ENCODE data around the gene GFER.

GFER gene

DNA sequence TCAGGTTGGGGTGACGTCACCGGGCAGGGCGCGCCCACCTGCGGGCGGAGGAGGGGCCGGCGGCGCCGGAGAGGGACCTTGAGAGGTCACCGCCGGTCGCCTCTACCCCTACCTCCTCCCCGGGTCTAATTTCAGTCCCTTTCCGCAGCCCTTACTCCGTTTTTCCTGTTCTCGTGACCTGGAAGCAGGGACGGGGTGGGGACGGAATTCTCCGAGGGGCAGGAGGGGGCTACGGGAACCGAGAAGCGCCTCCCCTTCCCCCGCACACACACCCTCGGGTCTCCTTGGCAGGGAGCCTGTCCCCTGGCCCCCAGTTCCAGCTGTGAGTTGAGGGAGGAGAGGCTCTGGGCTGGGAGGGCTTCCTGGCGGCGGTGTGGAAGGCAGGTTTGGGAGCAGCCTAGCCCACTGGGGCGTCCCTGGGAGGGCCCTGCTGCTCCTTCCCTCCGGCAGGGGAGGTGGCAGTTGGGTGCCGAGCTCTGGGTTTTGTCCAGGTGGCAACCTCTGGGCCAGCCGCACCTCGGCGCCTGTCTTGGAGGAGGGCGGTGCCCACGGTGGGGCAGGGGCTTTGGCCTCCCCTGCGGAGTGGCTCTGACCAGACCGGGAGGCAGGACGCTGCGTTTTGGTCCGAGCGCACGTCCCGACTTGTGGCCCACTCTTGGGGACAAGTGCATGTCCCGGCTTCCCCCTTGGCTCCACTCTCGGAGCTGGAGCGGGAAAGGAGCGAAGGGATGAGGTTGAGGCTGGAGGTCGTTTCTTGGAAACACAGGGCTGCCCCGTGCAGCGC is 6.5 kb downstream of the GFER start:
- DNase-seq (ENCODE audit: low read depth, low spot score) = no peak

DNA sequence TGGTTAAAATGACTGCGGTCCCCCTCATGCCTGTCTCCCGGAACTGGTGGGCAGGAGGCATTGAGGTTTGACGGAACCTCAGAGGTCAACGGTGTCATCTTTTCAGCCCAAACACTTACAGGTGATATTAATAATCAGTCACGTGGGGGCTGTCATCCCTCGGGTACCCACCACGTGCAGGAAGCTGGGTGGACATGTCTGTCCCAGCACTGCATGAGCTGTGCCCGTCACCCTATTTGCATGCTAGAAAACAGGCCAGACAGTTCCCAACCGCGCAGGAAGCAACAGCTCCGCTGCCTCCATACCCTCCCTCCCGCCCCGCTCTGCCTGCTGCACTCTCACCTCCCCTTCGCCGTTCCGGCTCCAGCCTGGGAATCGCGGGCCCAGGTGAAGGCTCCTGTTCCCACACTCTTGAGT is 7.2 kb downstream of the GFER start:
- no peak for DNase-seq (ENCODE audit: low read depth, low spot score)

- DNase-seq (ENCODE audit: low read depth, low spot score) = no peak
Observed at GRCh38 chr16:1991588-1991947, 7.6 kb downstream of the GFER start.

DNA sequence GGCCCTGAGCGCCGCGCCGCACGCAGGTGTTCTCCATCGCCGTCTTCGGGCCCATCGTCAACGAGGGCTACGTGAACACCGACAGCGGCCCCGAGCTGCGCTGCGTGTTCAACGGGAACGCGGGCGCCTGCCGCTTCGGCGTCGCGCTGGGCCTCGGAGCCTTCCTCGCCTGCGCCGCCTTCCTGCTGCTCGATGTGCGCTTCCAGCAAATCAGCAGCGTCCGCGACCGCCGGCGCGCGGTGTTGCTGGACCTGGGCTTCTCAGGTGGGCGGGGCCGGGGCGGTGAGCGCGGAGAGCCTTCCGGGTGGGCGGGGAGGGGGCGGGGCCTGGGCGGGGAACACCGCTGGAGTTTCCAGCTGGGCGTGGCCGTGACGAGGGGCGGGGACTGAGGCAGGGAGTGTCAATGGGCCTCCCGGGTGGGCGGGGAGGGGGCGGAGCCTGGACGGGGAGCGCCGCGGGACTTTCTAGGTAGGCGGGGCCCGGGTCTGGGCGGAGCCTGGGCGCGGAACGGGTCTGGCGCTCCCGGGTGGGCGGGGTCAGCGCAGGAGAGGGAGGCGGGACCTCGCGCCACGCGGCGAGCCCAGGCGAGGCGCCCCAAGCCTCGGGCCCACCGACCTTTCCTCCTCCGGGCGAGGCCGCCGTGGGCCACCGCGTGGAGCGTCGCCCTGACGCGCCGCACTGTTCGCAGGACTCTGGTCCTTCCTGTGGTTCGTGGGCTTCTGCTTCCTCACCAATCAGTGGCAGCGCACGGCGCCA is 8.1 kb downstream of the GFER start:
- DNase-seq (ENCODE audit: low read depth, low spot score) = peak; percentile 96

GRCh38 chr16:1992704-1993317 is 8.8 kb downstream of the GFER start:
- DNase-seq (ENCODE audit: low read depth, low spot score) = no peak

DNA sequence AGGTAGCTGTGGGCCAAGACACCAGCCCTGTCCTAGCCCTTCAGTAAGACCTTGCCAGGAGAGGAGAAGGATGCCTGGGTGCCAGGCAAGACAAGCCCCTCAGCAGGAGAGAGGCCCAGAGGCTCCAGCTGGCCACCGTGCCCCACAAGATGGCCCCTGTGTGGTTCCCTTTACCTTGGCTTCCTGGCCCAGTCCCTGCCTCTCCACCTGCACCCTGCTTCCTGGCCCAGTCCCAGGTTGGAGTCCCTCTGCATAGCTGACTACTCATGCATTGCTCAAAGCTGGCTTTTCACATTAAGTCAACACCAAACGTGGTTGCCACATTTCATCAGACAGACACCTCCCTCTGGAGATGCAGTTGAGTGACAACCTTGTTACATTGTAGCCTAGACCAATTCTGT is 9.7 kb downstream of the GFER start:
- no peak for DNase-seq (ENCODE audit: low read depth, low spot score)

- no peak for DNase-seq (ENCODE audit: low read depth, low spot score)
Observed at GRCh38 chr16:1997494-1998359, 13.7 kb downstream of the GFER start.

DNA sequence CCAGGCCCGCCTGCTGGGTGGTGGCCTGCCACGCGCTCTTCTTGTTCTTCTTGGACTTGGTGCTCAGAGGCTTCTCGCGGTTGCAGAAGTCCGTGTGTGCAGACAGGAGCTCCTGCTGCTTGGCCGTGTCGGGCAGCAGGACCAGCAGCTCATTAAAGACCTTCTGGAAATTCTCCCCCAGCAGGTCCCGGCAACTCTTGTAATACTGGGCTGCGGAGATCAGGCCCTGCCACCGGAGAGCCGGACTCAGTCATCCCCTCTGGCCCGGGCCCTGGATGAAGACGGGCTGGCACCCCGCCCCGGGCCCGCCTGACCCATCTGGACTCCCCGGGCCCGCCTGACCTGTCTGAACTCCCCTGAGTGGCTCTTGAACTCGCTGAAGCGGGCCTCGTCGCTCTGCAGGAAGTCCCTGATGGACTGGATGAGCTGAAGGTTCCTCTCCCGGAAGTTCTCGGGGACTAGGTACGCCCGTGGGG is 14.4 kb downstream of the GFER start:
- DNase-seq (ENCODE audit: low read depth, low spot score) = no peak

DNA sequence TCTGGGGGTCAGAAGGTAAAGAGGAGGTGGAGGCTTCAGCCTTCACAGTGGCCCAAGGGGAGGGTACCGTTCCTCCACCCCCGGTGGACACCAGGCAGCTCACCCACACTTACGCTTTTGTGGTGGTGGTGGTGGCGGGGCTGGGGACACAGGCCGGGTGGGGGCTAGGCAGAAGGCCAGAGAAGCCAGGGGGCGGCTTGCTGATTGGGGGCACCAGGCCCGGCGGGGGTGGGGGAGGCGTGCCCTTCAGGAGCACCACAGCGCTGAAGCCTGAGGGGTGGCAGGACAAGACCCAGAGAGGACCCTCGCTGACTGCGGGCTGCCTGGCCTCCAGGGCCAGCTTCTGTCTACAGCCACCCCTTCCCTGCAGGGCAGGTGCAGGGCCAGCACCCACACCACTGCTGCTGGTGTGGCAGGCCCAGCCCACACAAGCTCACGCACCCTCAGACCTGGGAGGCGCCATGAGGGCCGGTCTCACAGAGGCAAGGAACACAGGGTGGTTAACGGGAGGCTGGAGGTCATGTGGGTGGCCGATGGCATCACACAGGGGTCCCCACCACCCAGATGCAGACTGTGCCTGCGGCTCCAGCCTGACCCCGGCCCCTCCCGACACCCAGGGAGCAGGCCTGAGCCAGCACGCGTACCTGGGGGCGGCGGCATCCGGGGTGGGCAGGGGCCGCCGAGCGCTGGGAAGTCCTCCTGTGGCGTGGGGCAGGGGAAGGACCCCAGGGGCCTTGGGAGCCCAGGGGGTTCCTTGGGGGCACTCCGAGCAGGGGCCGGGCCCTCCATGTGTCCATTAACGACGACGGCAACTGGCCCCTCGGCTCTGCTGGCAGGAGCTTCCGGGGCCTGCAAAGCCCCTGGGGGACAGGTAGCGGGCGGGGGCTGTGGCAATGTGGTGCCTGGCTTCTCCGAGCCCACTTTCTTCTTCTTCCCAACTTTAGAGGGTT is 15.1 kb downstream of the GFER start:
- no peak for DNase-seq (ENCODE audit: low read depth, low spot score)

DNA sequence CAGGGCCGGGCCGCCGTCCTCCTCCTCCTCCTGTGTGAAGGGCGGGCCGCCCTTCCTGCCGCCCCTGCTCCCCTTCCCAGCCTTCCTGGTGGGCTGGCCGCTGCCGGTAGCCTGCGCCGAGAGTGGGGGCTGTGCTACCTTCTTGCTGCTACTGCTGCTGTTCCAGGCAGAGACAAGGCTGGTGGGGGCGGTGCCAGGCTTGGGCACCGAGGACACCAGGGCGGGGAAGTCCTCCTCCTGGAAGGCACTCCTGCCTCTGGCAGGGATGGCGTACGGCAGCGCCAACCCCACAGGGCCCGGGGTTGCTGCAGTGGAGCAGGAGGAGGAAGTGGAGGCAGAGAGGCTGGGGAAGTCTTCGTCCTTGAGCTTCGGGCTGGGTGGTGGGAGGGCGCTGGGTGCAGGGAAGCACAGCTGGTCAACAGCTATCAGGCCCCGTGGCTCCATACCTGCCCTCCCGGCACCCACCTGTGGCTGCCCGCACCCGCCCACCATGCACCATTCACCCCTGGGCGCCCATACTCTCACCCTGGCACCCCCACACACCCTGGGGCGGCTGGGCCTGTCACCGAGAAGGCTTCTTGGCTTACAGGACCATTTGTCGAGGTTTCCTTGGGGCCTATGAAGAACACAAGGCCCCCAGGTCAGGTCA is 16.0 kb downstream of the GFER start:
- DNase-seq (ENCODE audit: low read depth, low spot score) = no peak

DNA sequence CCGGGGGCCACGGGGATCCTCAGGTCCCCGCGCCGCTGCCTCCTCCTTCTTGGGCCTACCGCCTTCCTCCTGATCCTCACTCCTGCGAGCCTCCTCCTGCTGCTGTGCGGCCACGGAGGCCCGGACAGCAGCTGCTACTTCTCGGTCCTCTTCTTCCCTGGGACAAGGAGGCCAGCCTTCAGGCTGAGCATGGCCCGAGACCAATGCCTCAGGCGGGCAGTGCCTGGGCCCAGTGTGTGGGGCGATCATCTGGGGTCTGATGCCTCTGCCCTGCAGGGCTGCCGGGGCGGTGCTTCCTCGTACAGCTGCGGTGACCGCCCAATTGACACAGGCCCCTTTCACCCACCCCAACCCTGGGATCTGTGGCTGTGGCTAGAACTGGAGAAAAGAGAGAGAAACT is 17.0 kb downstream of the GFER start:
- no peak for DNase-seq (ENCODE audit: low read depth, low spot score)

DNA sequence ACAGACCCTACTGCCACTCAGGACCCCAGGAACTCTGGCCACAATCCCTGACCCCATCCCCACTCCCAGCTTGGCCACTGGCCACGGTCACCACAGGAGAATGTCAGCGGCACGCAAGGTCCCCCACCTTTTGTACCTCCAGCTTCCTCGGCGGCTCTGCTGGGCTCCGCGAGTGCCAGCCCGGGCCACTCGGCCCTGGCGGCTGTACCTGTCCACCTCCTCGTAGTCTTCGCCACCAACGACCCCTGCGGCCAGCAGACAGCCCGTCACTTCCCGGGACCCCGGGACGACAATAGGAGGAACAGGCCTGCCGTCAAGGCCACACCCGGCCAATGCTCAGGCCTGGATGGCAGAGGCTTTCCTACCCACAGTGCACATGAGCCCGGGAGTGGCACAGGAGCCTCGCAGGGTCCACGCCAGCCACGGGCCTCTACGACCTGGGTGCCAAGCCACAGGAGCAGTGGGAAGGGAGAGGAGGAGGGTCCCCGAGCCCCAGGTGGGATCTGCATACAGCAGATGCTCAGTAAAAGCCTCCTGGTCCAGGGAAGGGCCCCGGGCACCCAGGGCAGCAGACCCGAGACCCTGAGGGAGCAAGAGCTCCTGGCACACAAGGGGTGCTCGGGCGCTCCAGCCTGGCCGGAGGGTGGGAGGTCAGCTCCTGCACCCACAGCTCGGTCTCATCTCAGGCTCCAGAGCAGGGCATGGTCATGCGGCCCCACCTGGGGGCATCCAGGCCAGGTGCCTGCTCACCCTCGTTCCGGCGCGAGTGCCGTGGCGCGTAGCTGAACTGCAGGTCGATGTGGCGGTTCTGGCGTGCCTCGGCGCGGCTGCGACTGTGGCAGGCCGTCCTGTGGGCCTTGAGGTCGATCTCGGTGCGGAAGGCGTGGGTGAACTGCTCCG is 17.7 kb downstream of the GFER start:
- no peak for DNase-seq (ENCODE audit: low read depth, low spot score)

DNA sequence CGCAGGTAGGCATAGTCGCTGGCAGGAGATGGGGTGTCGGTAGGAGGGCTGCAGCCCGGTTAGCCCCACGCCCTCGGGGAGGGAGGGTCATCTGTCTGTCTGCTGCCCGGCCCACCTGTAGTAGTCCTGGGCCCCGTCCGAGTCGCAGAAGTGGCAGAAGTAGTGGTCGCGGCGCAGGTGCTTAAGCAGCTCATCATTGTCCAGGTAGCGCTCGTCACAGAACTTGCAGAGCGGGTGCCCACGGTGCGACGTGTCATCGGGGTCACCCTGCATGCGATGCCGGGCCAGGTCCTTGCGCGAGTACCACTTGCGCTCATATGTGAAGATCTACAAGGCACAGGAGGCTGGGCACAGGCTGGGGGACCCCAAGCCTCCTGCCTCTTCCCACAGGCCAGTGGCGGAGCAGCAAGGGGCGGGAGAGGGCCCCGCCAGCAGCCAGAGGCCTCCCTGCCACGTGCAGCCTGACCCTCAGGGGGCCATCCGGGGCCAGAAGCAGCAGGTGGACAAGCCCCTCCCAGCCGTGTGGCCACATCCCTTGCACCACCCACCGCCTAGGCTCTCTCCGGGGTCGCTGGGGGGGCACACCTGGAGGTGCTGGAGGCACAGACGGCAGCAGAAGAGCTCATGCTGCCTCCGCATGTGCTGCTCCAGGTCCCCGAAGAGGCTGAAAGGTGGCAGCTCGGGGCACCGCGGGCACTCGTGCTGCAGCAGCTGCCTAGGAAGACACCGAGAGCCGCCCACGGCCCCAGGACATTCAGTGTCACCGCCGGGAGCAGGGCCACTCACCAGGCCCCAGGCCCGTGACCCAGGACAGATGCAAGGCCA is 18.6 kb downstream of the GFER start:
- DNase-seq (ENCODE audit: low read depth, low spot score) = no peak

GRCh38 chr16:2003231-2003826 is 19.3 kb downstream of the GFER start:
- DNase-seq (ENCODE audit: low read depth, low spot score) = no peak

- peak; percentile 92 for DNase-seq (ENCODE audit: low read depth, low spot score)
Observed at GRCh38 chr16:2003827-2004641, 20.0 kb downstream of the GFER start.

DNA sequence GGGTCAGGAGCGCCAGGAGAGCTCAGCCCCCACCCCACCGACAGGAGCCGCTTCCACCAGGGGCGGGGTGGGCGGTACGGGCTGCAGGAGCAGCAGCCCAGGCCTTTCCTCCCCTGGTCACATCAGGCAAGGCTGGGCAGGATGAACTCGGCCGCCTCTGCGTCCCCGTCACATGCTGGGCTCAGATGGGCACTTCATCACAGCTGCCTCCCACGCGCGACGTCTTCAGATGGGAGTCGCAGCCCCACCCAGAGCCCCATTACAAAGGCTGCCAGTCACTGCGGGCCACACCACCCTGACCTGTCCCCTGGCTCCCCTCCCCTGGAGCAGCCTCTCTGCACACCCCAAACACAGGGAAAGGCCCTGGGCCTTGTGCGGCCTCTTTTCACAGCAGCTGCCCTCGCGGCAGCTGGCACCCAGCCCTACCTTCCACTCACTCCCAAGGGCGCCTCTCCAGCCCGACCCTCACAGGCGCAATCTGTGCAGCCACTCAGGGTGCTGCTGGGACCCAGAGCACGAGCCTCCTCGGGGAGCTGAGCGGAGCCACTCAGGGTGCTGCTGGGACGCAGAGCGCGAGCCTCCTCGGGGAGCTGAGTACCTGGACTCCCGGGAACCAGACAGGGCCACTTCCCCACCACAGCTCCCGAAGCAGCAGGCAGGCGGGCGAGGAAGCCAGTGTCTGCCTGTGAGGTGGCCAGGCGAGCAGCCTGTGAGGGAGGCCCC is 21.0 kb downstream of the GFER start:
- DNase-seq (ENCODE audit: low read depth, low spot score) = no peak
